Subcutaneous adipose tissue (tissue), 4 donors: ENCODE measurements around the gene ANTKMT. TPM values are rescaled to one million over a fixed set of nuclear protein-coding genes. Genes with fewer than 3 reads are reported as not detected.

Experiments
- total RNA-seq, 4 donors: library from RNA; depleted of rRNA; stranded (reverse); fragments of >200 nt; gene quantifications; one replicate each; pipeline ENCODE4 v1.1.0, GENCODE V29; 2016
- TF ChIP-seq, protein P1 (sequence below): fragments of 450-650 bp; IDR thresholded peaks from one replicate; pipeline ENCODE4 v1.5.1; 2016; ENCODE audit warnings: low read depth, mild to moderate bottlenecking, control low read depth, antibody characterized with exemption, moderate library complexity

ANTKMT gene
- total RNA-seq, 4 donors from 2014 or later = 12.6 to 55.6 (median 23.7) TPM

DNA sequence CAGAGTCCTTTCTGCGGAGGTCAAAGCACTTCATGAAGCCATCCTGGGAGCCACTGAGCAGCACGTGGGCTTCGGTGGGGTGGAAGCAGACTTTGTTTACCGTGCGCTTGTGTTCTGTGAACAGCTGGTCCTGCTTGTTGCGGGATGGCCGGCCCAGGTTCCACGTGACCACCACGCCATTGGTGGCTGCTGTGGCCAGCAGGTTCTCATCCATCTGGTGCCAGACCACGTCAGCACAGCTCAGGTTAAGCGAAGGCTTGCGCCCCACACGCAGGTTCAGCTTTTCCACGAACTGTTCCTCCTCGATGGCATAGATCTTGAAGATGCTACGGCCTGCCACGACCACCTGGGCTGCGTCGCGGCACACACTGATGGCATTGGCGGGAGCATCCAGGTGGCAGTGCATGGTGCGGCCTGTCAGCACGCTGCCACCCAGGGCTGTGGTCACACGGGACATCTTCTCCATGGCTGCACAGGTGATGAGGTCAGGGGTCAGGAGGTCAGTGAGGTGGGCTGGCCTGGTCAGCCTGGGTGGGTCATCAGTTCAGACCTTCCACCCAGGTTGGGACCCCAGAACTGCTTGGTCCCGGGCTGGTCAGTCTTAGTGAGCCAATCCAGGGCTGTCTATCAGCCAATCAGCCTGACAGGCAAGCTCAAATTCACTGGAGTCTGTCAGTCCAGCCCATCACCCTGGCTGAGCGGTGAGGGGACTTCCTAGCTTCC, 31.6 kb upstream of the ANTKMT start:
- TF ChIP-seq, protein P1, sequence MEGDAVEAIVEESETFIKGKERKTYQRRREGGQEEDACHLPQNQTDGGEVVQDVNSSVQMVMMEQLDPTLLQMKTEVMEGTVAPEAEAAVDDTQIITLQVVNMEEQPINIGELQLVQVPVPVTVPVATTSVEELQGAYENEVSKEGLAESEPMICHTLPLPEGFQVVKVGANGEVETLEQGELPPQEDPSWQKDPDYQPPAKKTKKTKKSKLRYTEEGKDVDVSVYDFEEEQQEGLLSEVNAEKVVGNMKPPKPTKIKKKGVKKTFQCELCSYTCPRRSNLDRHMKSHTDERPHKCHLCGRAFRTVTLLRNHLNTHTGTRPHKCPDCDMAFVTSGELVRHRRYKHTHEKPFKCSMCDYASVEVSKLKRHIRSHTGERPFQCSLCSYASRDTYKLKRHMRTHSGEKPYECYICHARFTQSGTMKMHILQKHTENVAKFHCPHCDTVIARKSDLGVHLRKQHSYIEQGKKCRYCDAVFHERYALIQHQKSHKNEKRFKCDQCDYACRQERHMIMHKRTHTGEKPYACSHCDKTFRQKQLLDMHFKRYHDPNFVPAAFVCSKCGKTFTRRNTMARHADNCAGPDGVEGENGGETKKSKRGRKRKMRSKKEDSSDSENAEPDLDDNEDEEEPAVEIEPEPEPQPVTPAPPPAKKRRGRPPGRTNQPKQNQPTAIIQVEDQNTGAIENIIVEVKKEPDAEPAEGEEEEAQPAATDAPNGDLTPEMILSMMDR = no peak

DNA sequence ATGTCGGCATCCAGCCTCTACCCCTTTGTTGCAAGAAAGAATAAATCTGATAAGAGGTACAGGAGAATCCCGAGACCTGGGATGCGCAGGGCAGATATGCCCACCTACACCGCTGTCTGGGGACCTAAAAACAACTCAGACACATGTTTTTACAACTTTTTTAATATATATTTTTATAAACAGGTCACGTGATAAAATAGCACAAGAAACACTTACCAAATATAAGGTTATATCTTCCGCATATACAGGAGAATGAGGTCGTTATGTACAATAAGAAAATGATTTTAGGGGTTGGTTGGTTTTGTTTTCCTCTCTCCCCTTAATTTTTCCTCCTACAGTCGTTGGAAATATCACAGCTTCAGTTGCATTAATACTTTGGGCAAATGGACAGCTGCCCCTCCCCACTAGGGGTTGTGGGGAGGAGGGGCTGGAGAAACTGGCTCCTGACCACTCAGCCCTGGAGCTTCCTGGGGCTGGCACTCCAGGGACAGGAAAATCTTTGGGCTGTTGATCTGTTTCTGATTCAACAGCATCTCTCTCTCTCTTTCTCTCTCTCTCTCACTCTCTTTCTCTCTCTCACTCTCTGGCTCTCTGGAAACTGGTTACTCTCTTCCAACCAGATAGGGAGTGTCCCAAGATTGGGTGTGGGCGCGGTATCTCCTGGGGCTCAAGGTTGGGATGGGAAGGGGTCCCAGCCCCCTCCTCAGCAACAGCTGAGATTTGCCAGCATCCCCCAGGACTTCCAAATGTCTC, 28.4 kb upstream of the ANTKMT start:
- TF ChIP-seq, protein P1 = no peak

DNA sequence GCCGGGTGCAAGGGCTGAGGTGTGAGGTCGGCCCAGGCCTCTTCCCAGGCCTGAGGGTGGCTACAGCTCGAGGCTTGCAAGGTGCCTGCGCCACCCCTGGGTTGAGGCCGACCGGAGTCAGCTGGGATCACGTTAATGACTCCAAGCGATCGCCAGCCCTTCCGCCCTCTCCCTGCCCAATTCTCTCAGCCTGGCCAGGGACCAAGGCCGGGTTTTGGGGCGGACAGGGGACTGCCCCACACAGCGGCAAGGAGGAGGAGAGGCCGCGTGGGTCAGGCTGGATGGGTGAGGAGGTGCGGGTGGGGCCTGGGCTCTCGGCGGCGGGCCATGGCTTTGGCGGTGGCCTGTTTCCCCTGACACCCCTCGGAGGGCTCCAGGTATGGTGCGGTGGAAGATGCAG, 27.6 kb upstream of the ANTKMT start:
- TF ChIP-seq, protein P1 = no peak

DNA sequence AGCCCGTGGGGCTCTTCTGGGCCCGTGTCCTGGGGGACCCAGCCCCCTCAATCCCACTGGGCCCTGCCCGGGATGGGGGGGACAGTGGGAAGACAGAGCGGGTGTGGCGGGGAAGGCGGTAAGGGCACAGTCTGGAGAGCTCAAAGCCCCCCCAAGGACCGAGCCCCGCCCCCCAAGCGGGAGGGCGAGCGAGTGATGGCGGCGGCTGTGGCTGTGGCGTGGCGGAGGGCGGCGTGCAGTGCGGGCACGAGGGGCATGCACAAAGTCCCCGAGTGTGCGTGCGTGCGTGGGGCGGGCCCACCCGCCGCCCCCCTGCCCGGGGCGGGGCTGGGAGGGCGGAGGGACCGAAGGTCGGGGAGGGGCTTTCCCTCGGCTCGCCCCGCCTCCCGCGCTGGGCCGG, 27.2 kb upstream of the ANTKMT start:
- TF ChIP-seq, protein P1 = no peak

DNA sequence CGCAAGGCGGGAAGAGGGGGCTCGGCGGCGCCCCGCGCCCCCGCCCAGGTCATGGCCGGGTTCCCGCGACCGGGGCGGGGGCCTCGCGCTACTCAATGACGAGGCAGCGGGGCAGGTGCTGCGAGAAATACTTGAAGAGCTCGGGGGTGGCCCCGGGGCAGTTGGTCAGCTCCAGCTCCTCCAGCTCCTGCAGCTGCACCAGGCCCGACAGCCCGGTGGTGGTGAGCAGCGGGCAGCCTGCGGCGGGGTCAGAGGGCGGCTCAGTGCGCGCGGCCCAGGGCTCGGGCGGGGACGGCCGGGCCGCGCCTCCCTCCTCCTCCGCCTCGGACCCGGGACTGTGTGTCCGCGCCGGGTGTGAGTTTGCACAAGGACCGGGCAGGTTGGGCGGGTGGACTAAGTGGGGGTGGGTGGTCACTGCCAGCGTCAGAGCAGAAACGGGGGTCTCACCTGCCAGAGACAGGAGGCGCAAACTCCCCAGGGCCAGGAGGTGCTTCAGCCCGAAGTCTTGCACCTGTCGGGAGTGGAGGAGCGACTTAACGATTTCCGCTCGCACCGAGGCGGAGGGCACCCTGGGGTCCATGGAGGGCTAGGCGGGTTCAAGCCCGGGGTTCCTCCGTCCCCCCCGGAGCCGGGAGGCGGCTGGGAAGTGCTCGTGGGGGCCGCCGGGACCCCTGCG, 26.6 kb upstream of the ANTKMT start:
- TF ChIP-seq, protein P1 = no peak

DNA sequence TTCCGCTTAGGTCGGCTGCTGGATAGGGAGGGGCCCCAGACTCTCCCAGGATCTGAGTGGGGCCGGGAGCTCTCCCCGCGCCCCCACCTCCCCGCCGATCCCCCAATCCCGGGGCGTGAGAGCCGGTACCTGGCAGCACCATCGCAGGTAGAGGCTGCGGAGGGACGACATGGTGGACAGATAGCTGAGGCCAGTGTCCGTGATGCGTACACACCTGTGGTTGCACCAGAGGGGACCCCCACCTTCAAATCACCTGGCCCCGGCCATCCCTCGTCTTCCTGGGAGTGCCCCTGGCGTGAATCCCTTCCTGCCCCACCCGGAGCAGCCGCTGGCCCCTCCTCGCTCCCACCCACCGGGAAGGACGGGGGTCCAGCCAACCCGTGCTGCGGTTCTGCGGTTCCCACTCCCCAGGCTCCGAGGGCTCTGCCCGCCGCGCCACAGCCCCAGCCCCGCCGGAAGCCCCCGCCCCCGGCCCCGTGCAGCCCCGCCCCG, 26.0 kb upstream of the ANTKMT start:
- TF ChIP-seq, protein P1 = no peak
